ENCODE measurements around the gene MMP28.

DNA sequence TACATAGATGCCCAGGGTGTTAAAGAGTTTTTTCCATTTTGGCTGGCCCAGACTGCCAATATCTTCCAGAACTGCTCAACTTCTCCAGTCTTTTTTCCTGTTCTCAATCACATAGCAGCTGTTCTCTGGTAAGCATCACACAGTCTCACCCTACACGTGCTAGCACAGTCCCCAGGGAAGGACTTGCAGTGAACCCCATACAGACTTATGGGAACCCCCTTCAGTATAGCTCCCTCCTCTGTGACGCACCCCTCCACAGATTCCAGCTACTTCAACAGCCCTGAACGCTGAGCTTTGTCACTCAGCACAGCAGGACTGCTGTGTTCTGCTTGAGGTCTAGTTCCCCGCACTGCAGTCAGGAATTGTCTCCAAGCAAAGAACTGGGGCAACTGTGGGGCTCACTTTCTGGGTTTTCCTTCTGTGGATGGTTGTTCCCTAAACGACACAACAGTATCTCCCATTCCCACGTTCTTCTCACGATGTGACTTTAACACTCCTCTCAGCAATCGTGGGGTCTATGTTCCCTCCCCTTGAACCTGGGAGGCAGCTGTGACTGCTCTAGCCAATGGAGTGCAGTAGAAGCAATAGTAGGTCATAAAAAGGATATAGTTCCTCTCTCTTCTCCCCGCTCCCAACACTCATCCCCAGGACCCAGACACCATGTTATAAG lies 3.6 kb downstream of the MMP28 start:
- TF ChIP-seq POLR2A (IDR thresholded peaks at IDR 0.05; ENCODE audit: low read depth, low read length) = no peak
- TF ChIP-seq TAF1 (IDR thresholded peaks at IDR 0.05; ENCODE audit: borderline replicate concordance, low read depth, low read length) = no peak
- no peak for TF ChIP-seq POLR2AphosphoS5 (IDR thresholded peaks at IDR 0.05; ENCODE audit: low read depth, low read length)

Measured in GM12892 (cell line).